Kidney (tissue), 14 donors: ENCODE data around the gene AAK1. TPM values are rescaled to one million over a fixed set of nuclear protein-coding genes. Genes with fewer than 3 reads are reported as not detected.
"Not testable (repeated sequence)": the region's sequence is repeated elsewhere in the genome, so short reads cannot be mapped to it uniquely, and the experiment has no call there.

Source experiments
- DNase-seq, 5 donors: peaks; one replicate each; pipeline ENCODE4 v3.0.0-alpha.2; 2013 to 2020
- FAIRE-seq: peaks from 2 replicates; lab custom pipeline; 2012; peaks lifted over from hg19 to GRCh38; lab: Jason Lieb, UNC
- H3K27ac ChIP-seq, 2 donors: one replicate each; pipeline ENCODE4 v1.7.0; 2013; ENCODE audit warnings: low read depth in 2 of 2, low read length in 2 of 2, inconsistent platforms in 1 of 2
- H3K27me3 ChIP-seq: one replicate; pipeline ENCODE4 v1.7.1; 2013; ENCODE audit warnings: low read length, inconsistent platforms; ENCODE audit not compliant: control insufficient read depth, insufficient read depth
- H3K36me3 ChIP-seq, 3 donors: one replicate each; pipeline versions ENCODE4 v1.7.0 to v1.7.1; 2013; ENCODE audit warnings: low read length in 3 of 3, control low read depth in 1 of 3, inconsistent platforms in 1 of 3; ENCODE audit not compliant: insufficient read depth in 3 of 3, control insufficient read depth in 2 of 3
- H3K4me1 ChIP-seq, 3 donors: one replicate each; pipeline versions ENCODE4 v1.7.0 to v1.7.1; 2013; ENCODE audit warnings: low read length in 3 of 3, inconsistent platforms in 1 of 3, low read depth in 1 of 3; ENCODE audit not compliant: control insufficient read depth in 2 of 3, insufficient read depth in 2 of 3
- H3K4me3 ChIP-seq, 3 donors: one replicate each; pipeline versions ENCODE4 v1.7.0 to v1.8.1; 2013; ENCODE audit warnings: low read length in 3 of 3, control low read depth in 1 of 3, inconsistent platforms in 1 of 3
- H3K9ac ChIP-seq, 3 donors: one replicate each; pipeline versions ENCODE4 v1.7.0 to v1.7.1; 2013; ENCODE audit warnings: low read length in 3 of 3, control low read depth in 1 of 3, inconsistent platforms in 1 of 3
- H3K9me3 ChIP-seq, 3 donors: one replicate each; pipeline versions ENCODE4 v1.7.0 to v1.7.1; 2013; ENCODE audit warnings: low read length in 3 of 3, control low read depth in 1 of 3, inconsistent platforms in 1 of 3; ENCODE audit not compliant: control insufficient read depth in 2 of 3, insufficient read depth in 1 of 3
- intact Hi-C: fragments of 100-400 bp; cut with DNase I; formaldehyde crosslinking; loops from one replicate; pipeline ENCODE4 v1.11.1; 2022
- polyA plus RNA-seq: library from polyadenylated mRNA; stranded (reverse); fragments of 350-450 nt; fragmentation: Illumina TruSeq; extraction: RNeasy Lipid Tissue Mini Kit (QIAGEN cat#74804); gene quantifications from one replicate; pipeline ENCODE4 v1.2.3, GENCODE V29; 2014; ENCODE audit warnings: low read depth, low replicate concordance; ENCODE audit not compliant: insufficient read depth
- total RNA-seq: library from RNA; stranded (reverse); fragmentation: NEBNext Ultra II Directional; extraction: Animal tissue kit (Norgen Biotek cat#: 25700); gene quantifications from one replicate; pipeline ENCODE4 v1.2.1, GENCODE V29; 2021
- TF ChIP-seq, protein P1 (sequence below): IDR thresholded peaks from 3 replicates; pipeline ENCODE4 v1.5.1; 2012; ENCODE audit warnings: mild to moderate bottlenecking, moderate library complexity, borderline replicate concordance; ENCODE audit not compliant: insufficient read depth; ENCODE audit errors: extremely low read depth
- donor health status: control.
- donor health status: control.
- donor health status: control.
- donor health status: control.
- donor health status: control.
- donor health status: DM: yes; HTN: yes; CAD: no.
- donor health status: Normal renal cell carcinoma (clear cell type).

Gene AAK1
- total and polyA plus RNA-seq, 2 donors from 2014 or later = 25.8 to 93.7 TPM

DNA sequence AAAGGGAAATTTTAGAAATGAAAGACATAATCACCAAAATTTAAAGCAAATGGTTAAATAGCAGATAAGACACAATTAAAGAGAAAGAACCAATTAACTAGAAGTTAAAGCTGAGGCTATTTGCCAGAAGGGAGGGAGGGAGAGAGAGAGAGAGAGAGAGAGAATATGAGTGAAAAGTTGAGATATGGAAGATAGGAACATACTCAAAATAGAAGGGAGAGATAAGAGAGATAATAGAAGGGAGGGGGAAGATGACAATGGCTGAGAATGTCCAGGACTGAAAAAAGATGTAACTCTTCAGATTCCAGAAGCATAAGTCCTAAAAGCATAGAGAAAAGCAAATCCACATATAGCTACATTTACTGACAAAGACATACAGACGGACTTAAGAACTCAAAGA is 17.1 kb upstream of the AAK1 start:
- no peak for FAIRE-seq
- no peak overlapping the region for H3K4me3 ChIP-seq
- no peaks in the 10 kb centered on the region for H3K36me3 ChIP-seq
- no peak overlapping the region for H3K9ac ChIP-seq
- no peaks in the 10 kb centered on the region for H3K4me1 ChIP-seq
- intact Hi-C loops = no loop called here
- H3K9me3 ChIP-seq = no peaks in the 10 kb centered on the region
- DNase-seq = no peak
- no peaks in the 10 kb centered on the region for H3K27me3 ChIP-seq
- TF ChIP-seq, protein P1, sequence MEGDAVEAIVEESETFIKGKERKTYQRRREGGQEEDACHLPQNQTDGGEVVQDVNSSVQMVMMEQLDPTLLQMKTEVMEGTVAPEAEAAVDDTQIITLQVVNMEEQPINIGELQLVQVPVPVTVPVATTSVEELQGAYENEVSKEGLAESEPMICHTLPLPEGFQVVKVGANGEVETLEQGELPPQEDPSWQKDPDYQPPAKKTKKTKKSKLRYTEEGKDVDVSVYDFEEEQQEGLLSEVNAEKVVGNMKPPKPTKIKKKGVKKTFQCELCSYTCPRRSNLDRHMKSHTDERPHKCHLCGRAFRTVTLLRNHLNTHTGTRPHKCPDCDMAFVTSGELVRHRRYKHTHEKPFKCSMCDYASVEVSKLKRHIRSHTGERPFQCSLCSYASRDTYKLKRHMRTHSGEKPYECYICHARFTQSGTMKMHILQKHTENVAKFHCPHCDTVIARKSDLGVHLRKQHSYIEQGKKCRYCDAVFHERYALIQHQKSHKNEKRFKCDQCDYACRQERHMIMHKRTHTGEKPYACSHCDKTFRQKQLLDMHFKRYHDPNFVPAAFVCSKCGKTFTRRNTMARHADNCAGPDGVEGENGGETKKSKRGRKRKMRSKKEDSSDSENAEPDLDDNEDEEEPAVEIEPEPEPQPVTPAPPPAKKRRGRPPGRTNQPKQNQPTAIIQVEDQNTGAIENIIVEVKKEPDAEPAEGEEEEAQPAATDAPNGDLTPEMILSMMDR = no peak
- H3K27ac ChIP-seq = no peak overlapping the region

GRCh38 chr2:69659941-69660483 is 16.5 kb upstream of the AAK1 start:
- no peak overlapping the region for H3K27ac ChIP-seq
- no peak for FAIRE-seq
- H3K9ac ChIP-seq = no peak overlapping the region

DNA sequence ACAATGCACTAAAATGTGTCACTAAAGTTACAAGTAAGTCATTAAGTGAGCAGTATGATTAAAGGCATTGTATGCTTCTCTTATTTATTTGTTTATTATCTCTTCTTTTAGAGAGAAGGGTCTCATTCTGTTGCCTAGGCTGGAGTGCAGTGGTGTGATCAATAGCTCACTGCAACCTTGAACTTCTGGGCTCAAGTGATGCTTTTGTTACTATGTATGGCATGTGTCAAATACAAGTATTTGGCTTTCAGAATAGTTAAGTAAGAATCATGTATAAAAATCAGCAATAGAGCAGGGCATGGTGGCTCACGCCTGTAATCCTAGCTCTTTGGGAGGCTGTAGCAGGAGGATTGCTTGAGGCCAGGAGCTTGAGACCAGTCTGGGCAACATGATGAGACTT is 15.8 kb upstream of the AAK1 start:
- H3K27ac ChIP-seq = no peak overlapping the region
- no peak overlapping the region for H3K4me3 ChIP-seq
- DNase-seq (no peak), FAIRE-seq (no peak)
- H3K9me3 ChIP-seq = no peaks in the 10 kb centered on the region
- no peaks in the 10 kb centered on the region for H3K4me1 ChIP-seq
- no peak overlapping the region for H3K9ac ChIP-seq
- intact Hi-C loops = no loop called here
- H3K27me3 ChIP-seq = no peaks in the 10 kb centered on the region
- H3K36me3 ChIP-seq = no peaks in the 10 kb centered on the region
- TF ChIP-seq, protein P1 = no peak

More at GRCh38 chr2:69659941-69660483, 16.5 kb upstream of the AAK1 start:
- DNase-seq = no peak
- H3K4me3 ChIP-seq = no peak overlapping the region
- H3K27me3 ChIP-seq = no peaks in the 10 kb centered on the region
- intact Hi-C loops = no loop called here
- TF ChIP-seq, protein P1 = no peak
- no peaks in the 10 kb centered on the region for H3K4me1 ChIP-seq
- H3K36me3 ChIP-seq = no peaks in the 10 kb centered on the region
- H3K9me3 ChIP-seq = no peaks in the 10 kb centered on the region

- intact Hi-C loops = no loop called here
These were observed 8.7 kb upstream of the AAK1 start for GRCh38 chr2:69652206-69652605.

GRCh38 chr2:69647196-69647595 is 3.7 kb upstream of the AAK1 start:
- intact Hi-C loops, H3K36me3 ChIP-seq, H3K27ac ChIP-seq, H3K9me3 ChIP-seq, H3K4me3 ChIP-seq, H3K27me3 ChIP-seq, FAIRE-seq, DNase-seq, H3K4me1 ChIP-seq, H3K9ac ChIP-seq: not testable (repeated sequence)

More at GRCh38 chr2:69652206-69652605, 8.7 kb upstream of the AAK1 start:
- H3K9me3 ChIP-seq = no peaks in the 10 kb centered on the region
- H3K4me3 ChIP-seq = no peak overlapping the region
- DNase-seq = no peak
- H3K9ac ChIP-seq = no peak overlapping the region
- TF ChIP-seq, protein P1 = no peak
- no peaks in the 10 kb centered on the region for H3K4me1 ChIP-seq
- H3K27ac ChIP-seq = no peak overlapping the region
- H3K27me3 ChIP-seq = no peaks in the 10 kb centered on the region
- no peak for FAIRE-seq
- no peaks in the 10 kb centered on the region for H3K36me3 ChIP-seq
